CD4-positive, alpha-beta T cell treated with Interleukin-6 at 100 ng/mL for 8 hours (primary cell): Measurements from ENCODE around the gene PRRT4.

Source experiments
- DNase-seq: peaks from one replicate; pipeline ENCODE4 v3.0.0-alpha.2; 2020; ENCODE audit warnings: mixed read lengths, low spot score

Gene PRRT4

GRCh38 chr7:128394904-128395496 is 33.5 kb upstream of the PRRT4 start:
- no peak for DNase-seq

GRCh38 chr7:128393526-128394330 is 32.2 kb upstream of the PRRT4 start:
- no peak for DNase-seq

DNA sequence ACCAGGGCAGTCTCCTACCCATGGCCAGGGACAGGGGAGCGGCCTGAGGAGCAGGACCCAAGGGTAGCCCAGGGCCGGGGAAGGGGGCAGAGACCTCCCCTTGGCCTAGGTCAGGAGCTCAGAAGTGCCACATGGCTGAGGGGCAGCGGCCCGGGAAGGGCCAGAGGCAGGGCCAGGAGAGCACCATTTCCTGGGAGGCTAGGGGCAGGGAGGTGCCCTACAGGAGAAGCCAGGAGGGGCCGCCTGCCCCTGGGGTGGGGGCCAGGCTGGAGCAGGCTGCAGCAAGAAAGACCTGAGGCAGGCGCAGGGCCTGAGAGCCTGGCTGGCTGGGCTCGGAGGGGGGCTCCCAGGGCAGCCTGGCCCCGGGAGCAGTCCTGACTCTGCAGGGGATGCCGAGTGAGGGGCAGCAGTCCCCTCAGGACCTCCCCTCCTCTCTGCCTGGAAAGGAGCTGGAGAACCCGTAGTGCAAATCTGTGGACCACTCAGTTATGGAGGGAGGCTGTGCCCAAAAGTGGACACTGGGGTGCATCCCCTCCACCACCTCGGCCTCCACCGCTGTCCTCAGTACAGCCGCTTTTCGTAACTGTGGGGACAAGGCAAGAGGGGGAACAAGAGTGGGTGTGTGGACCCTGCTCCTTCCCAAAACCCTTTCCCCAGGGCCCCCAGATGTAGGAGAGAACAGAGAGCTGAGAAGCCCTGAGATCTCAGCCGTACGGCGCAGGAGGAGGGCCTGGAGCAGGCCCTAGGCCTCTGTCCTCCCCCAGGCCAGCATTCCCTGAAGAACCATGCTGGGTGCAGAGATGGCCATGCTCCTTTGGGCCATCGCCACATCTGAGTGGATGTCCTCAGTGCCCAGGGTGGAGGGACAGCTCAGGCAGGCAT is 31.2 kb upstream of the PRRT4 start:
- no peak for DNase-seq

DNA sequence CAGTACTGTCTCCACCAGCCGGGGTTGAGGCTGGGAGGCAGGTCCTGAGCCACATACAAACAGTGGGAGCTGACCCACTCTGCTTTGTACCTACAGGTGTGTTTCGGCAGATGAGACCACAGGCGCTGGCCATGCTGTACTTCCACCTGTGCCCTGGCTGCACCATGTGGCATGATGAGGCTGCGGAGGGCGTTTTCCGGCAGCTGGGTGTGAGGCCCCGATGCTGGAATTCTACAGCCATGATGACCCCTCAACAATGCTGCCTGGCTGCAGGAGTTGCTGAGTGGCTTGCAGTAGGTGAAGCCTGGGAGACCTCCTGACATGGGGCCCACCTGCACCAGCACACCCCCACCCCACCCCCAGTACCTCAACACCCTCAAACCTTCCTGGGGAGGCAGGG is 30.3 kb upstream of the PRRT4 start:
- no peak for DNase-seq

DNA sequence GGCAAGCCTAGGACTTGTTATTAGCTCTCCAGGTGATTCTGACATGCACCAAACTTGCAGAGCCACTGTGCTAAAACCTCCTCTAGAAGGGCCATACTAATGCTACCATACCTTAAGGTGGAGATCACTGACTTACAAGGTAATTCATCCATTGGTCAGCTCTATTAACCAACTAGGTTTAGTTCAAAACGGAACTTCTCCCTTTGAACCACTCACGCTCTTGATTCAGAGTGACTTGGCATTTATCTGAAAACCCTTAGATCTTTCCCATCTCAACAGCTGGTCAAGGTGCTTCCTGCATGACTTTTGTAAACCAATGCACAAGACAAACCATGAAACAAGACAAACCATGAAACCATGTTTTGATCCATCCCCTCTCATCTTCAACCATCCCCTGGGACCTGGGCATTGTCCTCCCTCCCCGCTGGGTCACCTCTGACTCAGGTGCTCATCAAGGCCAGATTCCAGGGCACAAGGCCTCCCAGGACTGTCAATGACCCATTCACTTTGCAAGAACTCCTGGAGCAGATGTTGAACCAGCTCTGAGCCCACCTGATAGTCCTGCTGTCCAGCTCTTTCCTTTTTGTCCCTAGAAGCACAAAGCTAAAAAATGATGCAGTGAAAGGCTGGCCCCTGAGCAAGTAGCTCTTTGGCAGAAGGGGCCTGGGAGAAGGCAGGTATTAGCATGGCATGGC is 29.5 kb upstream of the PRRT4 start:
- no peak for DNase-seq

GRCh38 chr7:128389618-128390329 is 28.3 kb upstream of the PRRT4 start:
- no peak for DNase-seq

DNA sequence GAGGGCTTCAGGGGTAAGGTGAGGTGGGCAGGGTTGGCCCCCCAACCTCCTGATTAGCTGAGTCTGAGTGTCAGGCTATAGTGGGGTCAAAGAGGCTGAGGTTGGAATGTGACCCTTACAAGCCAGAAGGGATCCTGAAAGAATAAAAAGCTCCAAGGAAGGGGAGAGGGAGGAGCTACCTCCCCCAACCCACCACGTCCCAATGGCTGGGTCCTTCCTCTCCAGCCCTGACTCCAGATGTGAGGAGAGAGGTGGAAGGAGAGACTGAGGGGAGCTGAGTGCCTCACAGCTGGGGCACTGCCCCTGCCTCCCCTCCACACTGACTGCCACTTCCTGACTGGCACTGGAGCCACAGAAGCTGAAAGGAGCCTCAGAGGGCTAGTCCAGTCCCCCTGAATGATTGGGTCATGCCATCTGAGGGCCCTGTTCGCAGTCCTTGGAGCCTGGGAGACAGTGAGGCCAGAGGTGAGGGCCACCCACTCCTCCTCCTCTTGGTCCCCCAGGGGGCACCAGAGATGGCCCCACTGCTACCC is 27.7 kb upstream of the PRRT4 start:
- no peak for DNase-seq

DNA sequence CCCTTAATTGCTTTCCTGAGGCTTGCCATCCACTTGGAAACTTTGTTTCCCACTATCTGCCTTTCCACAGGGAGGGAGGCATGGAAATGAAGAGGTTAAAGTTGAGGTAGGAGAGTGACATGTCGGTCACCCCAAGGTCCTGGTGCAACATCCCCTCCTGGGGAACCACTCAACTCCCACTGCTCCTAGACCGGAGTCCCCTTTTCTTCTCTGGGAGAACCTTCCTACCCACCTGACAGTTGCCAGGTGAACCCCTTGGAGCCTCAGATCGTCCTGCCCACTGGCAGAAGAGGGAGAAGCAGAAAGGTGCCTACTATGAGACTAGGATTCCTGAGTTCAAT is 26.6 kb upstream of the PRRT4 start:
- DNase-seq = no peak

DNA sequence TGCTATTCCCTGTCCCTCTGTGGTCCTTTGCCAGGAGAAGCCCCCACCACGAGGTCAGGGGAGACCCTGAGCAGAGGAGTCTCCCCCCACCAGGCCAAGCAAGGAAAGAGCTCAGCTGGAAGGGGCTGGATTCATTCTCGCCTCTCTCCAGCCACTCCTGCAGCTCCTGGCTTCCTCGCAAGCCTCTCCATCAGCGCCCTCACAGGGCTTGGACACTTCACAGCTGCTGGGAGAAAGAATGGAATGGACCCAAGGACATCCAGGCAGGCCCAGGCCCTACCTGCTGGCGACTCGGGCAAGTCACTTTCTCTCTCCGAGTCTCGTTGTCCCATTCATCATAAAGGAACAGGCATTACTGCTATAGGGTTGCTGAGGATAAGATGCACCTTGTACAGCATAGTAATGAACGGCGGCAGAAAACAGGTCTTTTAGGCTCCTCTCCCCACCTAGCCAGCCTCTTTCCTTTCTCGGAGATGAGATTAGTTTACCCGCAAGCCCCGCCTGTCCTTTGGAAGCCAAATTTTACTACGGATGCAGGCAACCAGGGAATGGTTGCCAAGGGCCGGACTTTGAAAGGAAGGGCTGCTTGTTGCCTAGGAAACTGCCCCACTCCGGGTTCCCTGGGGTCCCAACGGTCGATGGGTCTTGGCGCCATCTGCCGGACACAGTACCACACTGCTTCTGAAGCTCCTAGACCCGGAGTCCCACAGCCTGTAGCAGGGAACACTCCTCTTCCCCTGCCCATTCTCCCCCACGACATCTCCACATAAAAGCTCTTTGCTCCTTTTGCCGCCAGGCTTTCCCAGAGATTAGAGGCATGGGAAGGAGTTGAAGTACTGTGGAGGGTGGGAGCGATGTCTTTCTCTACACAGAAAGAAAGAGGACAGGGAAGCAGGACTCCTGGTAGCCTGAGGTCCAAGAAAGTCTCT is 26.0 kb upstream of the PRRT4 start:
- DNase-seq = peak; percentile 59

- DNase-seq = no peak
Observed at GRCh38 chr7:128385988-128386925, 24.8 kb upstream of the PRRT4 start.

DNA sequence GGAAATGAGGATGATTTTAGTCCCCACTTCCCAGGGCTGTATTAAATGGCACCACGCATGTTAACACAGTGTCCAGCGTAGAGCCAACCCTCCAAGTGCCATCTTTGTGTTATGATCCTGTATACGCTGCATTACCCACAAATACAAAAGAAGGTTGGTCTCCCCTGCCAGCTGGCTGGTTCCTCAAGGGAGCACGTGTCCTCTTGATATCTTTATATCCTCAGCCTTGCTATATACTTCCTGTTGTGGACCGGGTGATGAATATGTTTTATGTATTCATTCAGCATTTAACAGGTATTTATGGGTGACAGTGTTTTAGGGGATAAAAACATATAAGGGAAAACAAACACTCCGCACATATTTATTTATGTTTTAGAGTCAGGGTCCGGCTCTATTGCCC is 23.2 kb upstream of the PRRT4 start:
- DNase-seq = no peak

GRCh38 chr7:128383776-128384175 is 22.3 kb upstream of the PRRT4 start:
- DNase-seq = no peak

- no peak for DNase-seq
Observed at GRCh38 chr7:128381161-128381821, 19.8 kb upstream of the PRRT4 start.

DNA sequence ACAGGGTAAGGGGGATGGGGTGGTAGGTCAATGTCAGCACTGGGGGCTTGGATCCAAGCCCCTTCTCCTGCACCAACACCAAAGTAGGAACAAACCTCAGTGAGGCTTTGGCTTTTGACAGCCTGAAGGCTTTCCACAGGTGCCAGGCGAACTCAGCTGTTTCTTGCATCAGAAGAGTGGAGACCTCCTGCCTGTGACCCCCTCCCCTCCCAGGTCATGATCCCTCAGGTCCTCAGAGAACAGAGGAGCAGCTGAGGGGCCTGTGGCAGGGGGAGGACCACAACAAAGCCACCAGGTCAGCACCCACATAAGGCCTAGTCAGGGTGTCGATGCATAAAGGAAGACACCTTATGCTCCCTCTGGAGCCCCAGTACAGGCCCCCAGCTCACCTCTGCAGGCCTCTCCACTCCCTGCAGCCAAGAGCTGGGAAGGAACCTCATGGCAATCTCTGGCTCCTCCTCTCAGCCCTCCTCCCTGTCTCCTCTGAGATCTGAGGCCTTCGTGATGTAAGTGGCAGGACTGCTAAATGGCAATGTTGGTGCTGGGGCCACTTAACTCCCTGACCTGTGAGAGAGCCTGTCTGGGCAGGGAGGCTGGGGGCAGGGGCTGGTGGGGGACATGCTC is 19.1 kb upstream of the PRRT4 start:
- no peak for DNase-seq

GRCh38 chr7:128379900-128380479 is 18.5 kb upstream of the PRRT4 start:
- no peak for DNase-seq

DNA sequence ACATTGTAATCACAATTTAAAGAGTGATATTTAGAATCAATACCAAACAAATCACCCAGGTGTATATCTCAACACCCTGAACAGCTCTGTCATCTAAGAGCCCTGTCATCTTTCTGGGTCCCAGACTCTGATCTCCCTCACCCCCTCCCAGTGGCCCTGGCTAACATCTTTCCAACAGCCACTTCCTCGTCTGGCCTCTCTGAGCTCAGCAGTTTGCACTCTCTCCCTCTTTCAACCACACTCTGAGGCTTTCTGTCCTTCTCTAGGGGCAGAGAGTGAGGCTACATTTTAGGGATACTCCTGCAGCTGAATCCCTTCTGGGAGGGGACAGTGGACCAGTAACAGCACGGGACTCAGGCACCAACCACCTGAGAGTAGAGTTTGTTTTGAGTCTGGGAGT is 17.1 kb upstream of the PRRT4 start:
- no peak for DNase-seq

DNA sequence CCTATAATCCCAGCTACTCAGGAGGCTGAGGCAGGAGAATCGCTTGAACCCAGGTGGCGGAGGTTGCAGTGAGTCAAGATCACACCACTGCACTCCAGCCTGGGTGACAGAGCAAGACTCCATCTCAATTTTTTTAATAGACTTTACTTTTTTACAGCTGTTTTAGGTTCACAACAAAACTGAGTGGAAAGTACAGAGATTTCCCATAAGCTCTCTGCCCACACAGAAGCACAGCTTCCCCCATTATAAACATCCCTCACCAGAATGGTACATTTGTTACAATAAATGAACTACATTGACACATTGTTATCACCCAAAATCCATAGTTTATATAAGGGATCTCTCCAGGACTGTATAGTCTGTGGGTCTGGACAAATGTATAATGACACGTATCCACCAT is 14.6 kb upstream of the PRRT4 start:
- no peak for DNase-seq

DNA sequence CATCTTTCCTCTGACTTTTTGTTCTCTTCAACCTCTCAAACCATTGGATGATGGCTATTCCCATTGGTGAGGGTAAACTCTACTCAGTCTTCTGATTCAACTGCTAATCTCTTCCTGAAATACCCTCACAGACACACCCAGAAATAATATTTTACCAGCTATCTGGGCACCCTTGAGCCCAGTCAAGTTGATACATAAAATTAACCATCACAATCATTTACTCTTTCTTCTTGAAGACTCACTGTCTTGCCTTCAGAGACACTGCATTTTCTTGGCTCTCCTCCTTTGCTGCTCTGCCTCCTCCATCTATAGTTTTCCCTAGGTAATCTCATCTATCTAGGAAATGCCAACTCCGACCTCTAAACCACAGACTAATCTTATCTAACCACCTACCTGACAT is 12.6 kb upstream of the PRRT4 start:
- DNase-seq = no peak
